H1 (cell line): ENCODE data around the gene BAZ1B. TPM values are rescaled to one million over a fixed set of nuclear protein-coding genes. Genes with fewer than 3 reads are reported as not detected.

Experiments
- ASH2L ChIP-seq: fragments of 200-600, 300-600 bp; sonication (generic); IDR thresholded peaks from one replicate; pipeline ENCODE4 v1.7.1; 2017; ENCODE audit warnings: low read length
- CEBPB ChIP-seq: IDR thresholded peaks from 2 replicates; pipeline ENCODE4 v1.6.1; 2012; ENCODE audit warnings: low read depth, low read length
- CHD1 ChIP-seq: IDR thresholded peaks from 2 replicates; pipeline ENCODE4 v1.6.1; 2012; ENCODE audit warnings: low read depth, low read length, improper control_type of control experiment
- CHD2 ChIP-seq: IDR thresholded peaks from 2 replicates; pipeline ENCODE4 v1.6.1; 2012; ENCODE audit warnings: low read length, improper control_type of control experiment
- CREB1 ChIP-seq: IDR thresholded peaks from 2 replicates; pipeline ENCODE4 v1.6.1; 2012; ENCODE audit warnings: inconsistent platforms
- EGR1 ChIP-seq: IDR thresholded peaks from 2 replicates; pipeline ENCODE4 v1.6.1; 2011; ENCODE audit warnings: low read depth, low read length, borderline replicate concordance
- EP300 ChIP-seq, 2 experiments: IDR thresholded peaks; 1 replicate in 1 of 2; 2 replicates in 1 of 2; pipeline ENCODE4 v1.6.1; 2011 to 2012; ENCODE audit warnings: low read depth in 2 of 2, low read length in 2 of 2, mild to moderate bottlenecking in 2 of 2, borderline replicate concordance in 1 of 2, inconsistent platforms in 1 of 2, moderate library complexity in 1 of 2
- EZH2 ChIP-seq: fragments of 200-600 bp; sonication (generic); IDR thresholded peaks from 2 replicates; pipeline ENCODE4 v1.7.1; 2012; ENCODE audit warnings: low read depth, mild to moderate bottlenecking, moderate library complexity, low read length, inconsistent platforms; ENCODE audit not compliant: severe bottlenecking
- JUN ChIP-seq: IDR thresholded peaks from 2 replicates; pipeline ENCODE4 v1.6.1; 2011; ENCODE audit warnings: low read depth, mild to moderate bottlenecking, improper control_type of control experiment, low read length
- MAFK ChIP-seq: IDR thresholded peaks from 2 replicates; pipeline ENCODE4 v1.6.1; 2012; ENCODE audit warnings: low read depth, mild to moderate bottlenecking, improper control_type of control experiment, low read length
- RAD21 ChIP-seq, 2 experiments: IDR thresholded peaks in 1 of 2; conservative IDR thresholded peaks in 1 of 2; 2 replicates each; pipeline ENCODE4 v1.6.1; 2011; ENCODE audit warnings: low read depth in 2 of 2, low read length in 2 of 2, improper control_type of control experiment in 1 of 2, inconsistent platforms in 1 of 2, mild to moderate bottlenecking in 1 of 2, moderate library complexity in 1 of 2
- RBBP5 ChIP-seq: IDR thresholded peaks from 2 replicates; pipeline ENCODE4 v1.7.1; 2012; ENCODE audit warnings: low read depth, mild to moderate bottlenecking, inconsistent platforms, low read length, moderate library complexity, borderline replicate concordance
- RFX5 ChIP-seq: IDR thresholded peaks from 2 replicates; pipeline ENCODE4 v1.6.1; 2011; ENCODE audit warnings: low read depth, low read length, improper control_type of control experiment, borderline replicate concordance
- RNF2 ChIP-seq: fragments of 200-900, 300-1000 bp; sonication (generic); IDR thresholded peaks from 2 replicates; pipeline ENCODE4 v1.7.1; 2016; ENCODE audit warnings: borderline replicate concordance, low read depth, mild to moderate bottlenecking, antibody characterized with exemption, low read length; ENCODE audit not compliant: poor library complexity, severe bottlenecking; ENCODE audit errors: missing control alignments
- SP1 ChIP-seq: IDR thresholded peaks from 2 replicates; pipeline ENCODE4 v1.6.1; 2011; ENCODE audit warnings: low read depth, low read length
- SP2 ChIP-seq: IDR thresholded peaks from 2 replicates; pipeline ENCODE4 v1.6.1; 2012; ENCODE audit warnings: mild to moderate bottlenecking, low read length, inconsistent platforms
- SP4 ChIP-seq: IDR thresholded peaks from 2 replicates; pipeline ENCODE4 v1.6.1; 2012; ENCODE audit warnings: low read length, inconsistent platforms
- SUZ12 ChIP-seq: fragments of 200-600 bp; sonication (generic); IDR thresholded peaks from 2 replicates; pipeline ENCODE4 v1.6.1; 2012; ENCODE audit warnings: mild to moderate bottlenecking, inconsistent platforms, low read length, moderate library complexity, mixed read lengths
- TCF12 ChIP-seq: IDR thresholded peaks from 2 replicates; pipeline ENCODE4 v1.6.1; 2011; ENCODE audit warnings: low read depth, mild to moderate bottlenecking, low read length
- polyA plus RNA-seq, 7 experiments: library from polyadenylated mRNA; depleted of rRNA in 3 of 7; stranded (reverse) in 5 of 7; unstranded in 2 of 7; fragments of >200 nt in 5 of 7; fragments of 200-250 nt in 2 of 7; gene quantifications; 1 replicate in 5 of 7; 2 replicates in 1 of 7; 4 replicates in 1 of 7; pipeline versions ENCODE4 v1.2.1 to v1.2.3, GENCODE V29; 2011 to 2013; ENCODE audit warnings: missing spikeins in 2 of 7, mixed read lengths in 2 of 7
- total RNA-seq: library from RNA; stranded (reverse); fragmentation: NEBNext Ultra II Directional; extraction: Animal tissue kit (Norgen Biotek cat#: 25700); gene quantifications from 2 replicates; pipeline ENCODE4 v1.2.1, GENCODE V29; 2021
- TF ChIP-seq, protein P1 (sequence below): IDR thresholded peaks from 2 replicates; pipeline ENCODE4 v1.6.1; 2011; ENCODE audit warnings: low read length, improper control_type of control experiment
- TF ChIP-seq, protein P2 (sequence below): IDR thresholded peaks from 2 replicates; pipeline ENCODE4 v1.6.1; 2012; ENCODE audit warnings: inconsistent platforms
- TF ChIP-seq, protein P3 (sequence below): IDR thresholded peaks from 2 replicates; pipeline ENCODE4 v1.6.1; 2011; ENCODE audit warnings: low read depth, mild to moderate bottlenecking, low read length; ENCODE audit not compliant: insufficient read depth

The BAZ1B gene
- total and polyA plus RNA-seq, 2 of the 8 experiments (the other 6 are each of a cell fraction or from before 2014, with no cell fraction given): 21.0 to 86.8 TPM

DNA sequence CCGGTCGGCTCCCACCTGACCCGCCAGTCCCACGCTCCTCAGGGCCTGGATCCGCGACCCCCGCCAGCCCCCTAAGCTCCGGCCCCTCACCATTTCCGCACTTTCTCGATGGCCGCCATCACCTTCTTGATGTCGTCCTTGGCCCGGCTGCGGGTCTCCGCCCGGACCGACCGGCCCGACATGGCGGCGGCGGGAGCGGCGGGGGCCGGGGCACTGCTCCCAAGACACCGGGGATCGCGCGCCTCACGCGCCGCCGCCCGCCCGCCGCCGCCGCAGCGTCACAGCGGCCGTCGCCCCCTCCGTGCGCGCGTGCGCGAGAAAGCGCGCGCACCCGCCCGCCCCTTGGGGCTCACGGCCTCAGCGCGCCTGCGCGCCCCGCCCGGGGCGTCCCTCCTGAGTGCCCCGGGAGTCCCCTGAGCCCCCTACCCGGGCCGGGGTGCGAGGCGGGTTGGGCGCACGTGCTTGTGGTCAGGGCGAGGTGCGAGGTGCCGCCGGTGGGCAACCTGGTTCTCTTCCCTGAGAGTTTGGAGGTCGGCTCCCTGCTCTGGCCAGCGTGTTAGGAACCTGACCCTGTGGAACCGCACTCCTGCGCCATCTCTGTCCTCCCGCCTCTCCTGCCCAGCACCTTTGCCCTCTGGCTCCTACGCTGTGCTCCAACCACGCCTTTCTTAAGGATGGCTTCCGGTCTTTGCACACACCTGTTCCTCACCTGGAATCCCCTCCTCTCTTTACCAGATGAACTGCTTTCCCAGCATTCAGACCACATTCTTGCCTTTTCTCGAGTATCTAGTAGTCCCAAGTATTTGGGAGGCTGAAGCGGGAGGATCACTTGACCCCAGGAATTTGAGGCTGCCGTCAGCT lies 35.5 kb upstream of the BAZ1B start, which contains the start of gene BCL7B (continued):
- TF ChIP-seq RAD21 (IDR thresholded peaks at IDR 0.05 in 1 of 2, conservative IDR thresholded peaks at IDR 0.05 in 1 of 2; ENCODE audit: low read depth in 2 of 2, low read length in 2 of 2): no peak
- TF ChIP-seq, protein P1, sequence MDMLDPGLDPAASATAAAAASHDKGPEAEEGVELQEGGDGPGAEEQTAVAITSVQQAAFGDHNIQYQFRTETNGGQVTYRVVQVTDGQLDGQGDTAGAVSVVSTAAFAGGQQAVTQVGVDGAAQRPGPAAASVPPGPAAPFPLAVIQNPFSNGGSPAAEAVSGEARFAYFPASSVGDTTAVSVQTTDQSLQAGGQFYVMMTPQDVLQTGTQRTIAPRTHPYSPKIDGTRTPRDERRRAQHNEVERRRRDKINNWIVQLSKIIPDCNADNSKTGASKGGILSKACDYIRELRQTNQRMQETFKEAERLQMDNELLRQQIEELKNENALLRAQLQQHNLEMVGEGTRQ: 0 out of 2 replicates have a peak, but pooled peaks have one; percentile 43
- TF ChIP-seq ASH2L: peak; percentile 70
- TF ChIP-seq MAFK: no peak
- no peak for TF ChIP-seq SP1
- peak; percentile 47 for TF ChIP-seq RNF2
- no peak for TF ChIP-seq EGR1
- TF ChIP-seq RBBP5: no peak
- no peak for TF ChIP-seq EP300 (IDR thresholded peaks at IDR 0.05; ENCODE audit: borderline replicate concordance in 1 of 2, low read depth in 2 of 2, low read length in 2 of 2)
- TF ChIP-seq EZH2: no peak
- no peak for TF ChIP-seq SUZ12
- TF ChIP-seq CREB1: no peak
- TF ChIP-seq SP2: no peak
- TF ChIP-seq, protein P2, sequence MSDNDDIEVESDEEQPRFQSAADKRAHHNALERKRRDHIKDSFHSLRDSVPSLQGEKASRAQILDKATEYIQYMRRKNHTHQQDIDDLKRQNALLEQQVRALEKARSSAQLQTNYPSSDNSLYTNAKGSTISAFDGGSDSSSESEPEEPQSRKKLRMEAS: peak; percentile 99
- 0 out of 2 replicates have a peak, but pooled peaks have one; percentile 42 for TF ChIP-seq SP4
- TF ChIP-seq CHD1: no peak
- TF ChIP-seq JUN: no peak
- no peak for TF ChIP-seq CHD2
- TF ChIP-seq CEBPB: no peak
- TF ChIP-seq TCF12: 0 out of 2 replicates have a peak, but pooled peaks have one; percentile 53
- no peak for TF ChIP-seq RFX5
- TF ChIP-seq, protein P3, sequence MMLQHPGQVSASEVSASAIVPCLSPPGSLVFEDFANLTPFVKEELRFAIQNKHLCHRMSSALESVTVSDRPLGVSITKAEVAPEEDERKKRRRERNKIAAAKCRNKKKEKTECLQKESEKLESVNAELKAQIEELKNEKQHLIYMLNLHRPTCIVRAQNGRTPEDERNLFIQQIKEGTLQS: no peak
